SK-N-SH treated with all-trans-retinoic acid at 6 μM for 48 hours (cell line): ENCODE results near the gene SYNJ2.

ENCODE experiments used
- ATAC-seq: fragments of 200-7000 bp; cut with Tn5 transposase; 3 replicates; pipeline ENCODE4 v1.9.1; 2020; ENCODE audit warnings: mild to moderate bottlenecking, moderate library complexity
- ARNTL ChIP-seq: fragments of 450-650 bp; formaldehyde crosslinking; IDR thresholded peaks from 2 replicates; pipeline ENCODE4 v1.5.0; 2020; ENCODE audit warnings: low read depth, mild to moderate bottlenecking, moderate library complexity, borderline replicate concordance
- BACH2 ChIP-seq: fragments of 250-450 bp; sonication (Bioruptor Pico); IDR thresholded peaks from 2 replicates; pipeline ENCODE4 v1.9.0; 2021; ENCODE audit warnings: mild to moderate bottlenecking, borderline replicate concordance
- CSDC2 ChIP-seq: fragments of 250-450 bp; sonication (Bioruptor Pico); IDR thresholded peaks from 2 replicates; pipeline ENCODE4 v1.5.0; 2020; ENCODE audit warnings: mild to moderate bottlenecking, moderate library complexity
- ESRRG ChIP-seq: fragments of 250-450 bp; sonication (Bioruptor Pico); IDR thresholded peaks from 2 replicates; pipeline ENCODE4 v1.6.1; 2021; ENCODE audit warnings: mild to moderate bottlenecking
- ISL1 ChIP-seq: fragments of 250-450 bp; sonication (Bioruptor Pico); IDR thresholded peaks from 2 replicates; pipeline ENCODE4 v2.1.2; 2022; ENCODE audit warnings: mild to moderate bottlenecking, moderate library complexity
- OSR1 ChIP-seq: fragments of 250-450 bp; sonication (Bioruptor Pico); IDR thresholded peaks from 2 replicates; pipeline ENCODE4 v1.8.0; 2022; ENCODE audit warnings: moderate library complexity, mild to moderate bottlenecking, inconsistent platforms
- SNAI2 ChIP-seq: fragments of 250-450 bp; sonication (Bioruptor Pico); IDR thresholded peaks from 2 replicates; pipeline ENCODE4 v1.5.0; 2020; ENCODE audit warnings: mild to moderate bottlenecking, moderate library complexity
- ZFP3 ChIP-seq: fragments of 250-450 bp; sonication (Bioruptor Pico); IDR thresholded peaks from 2 replicates; pipeline ENCODE4 v1.5.0; 2020; ENCODE audit warnings: mild to moderate bottlenecking, moderate library complexity
- ZFP30 ChIP-seq: fragments of 450-650 bp; formaldehyde crosslinking; IDR thresholded peaks from 2 replicates; pipeline ENCODE4 v1.5.0; 2022; ENCODE audit warnings: mild to moderate bottlenecking, moderate library complexity
- ZNF565 ChIP-seq: fragments of 450-650 bp; formaldehyde crosslinking; conservative IDR thresholded peaks from 2 replicates; pipeline ENCODE4 v1.5.0; 2020; ENCODE audit warnings: low read depth, mild to moderate bottlenecking, moderate library complexity
- TF ChIP-seq, protein P1 (sequence below): fragments of 250-450 bp; sonication (Bioruptor Pico); IDR thresholded peaks from 2 replicates; pipeline ENCODE4 v1.5.1; 2020; ENCODE audit warnings: low read depth, mild to moderate bottlenecking, moderate library complexity
- TF ChIP-seq, protein P2 (sequence below): fragments of 250-450 bp; sonication (Bioruptor Pico); IDR thresholded peaks from 2 replicates; pipeline ENCODE4 v1.8.0; 2020; ENCODE audit warnings: mild to moderate bottlenecking, moderate library complexity, borderline replicate concordance
- TF ChIP-seq, protein P3 (sequence below): fragments of 250-450 bp; sonication (Bioruptor Pico); IDR thresholded peaks from 2 replicates; pipeline ENCODE4 v1.8.0; 2021; ENCODE audit warnings: low read depth, mild to moderate bottlenecking, moderate library complexity, borderline replicate concordance
- TF ChIP-seq, protein P4 (sequence below): fragments of 250-450 bp; sonication (Bioruptor Pico); IDR thresholded peaks from 2 replicates; pipeline ENCODE4 v1.5.0; 2020; ENCODE audit warnings: mild to moderate bottlenecking, moderate library complexity
- TF ChIP-seq, protein P5 (sequence below): fragments of 250-450 bp; sonication (Bioruptor Pico); IDR thresholded peaks from 2 replicates; pipeline ENCODE4 v1.5.1; 2021; ENCODE audit warnings: mild to moderate bottlenecking, moderate library complexity

Gene SYNJ2

DNA sequence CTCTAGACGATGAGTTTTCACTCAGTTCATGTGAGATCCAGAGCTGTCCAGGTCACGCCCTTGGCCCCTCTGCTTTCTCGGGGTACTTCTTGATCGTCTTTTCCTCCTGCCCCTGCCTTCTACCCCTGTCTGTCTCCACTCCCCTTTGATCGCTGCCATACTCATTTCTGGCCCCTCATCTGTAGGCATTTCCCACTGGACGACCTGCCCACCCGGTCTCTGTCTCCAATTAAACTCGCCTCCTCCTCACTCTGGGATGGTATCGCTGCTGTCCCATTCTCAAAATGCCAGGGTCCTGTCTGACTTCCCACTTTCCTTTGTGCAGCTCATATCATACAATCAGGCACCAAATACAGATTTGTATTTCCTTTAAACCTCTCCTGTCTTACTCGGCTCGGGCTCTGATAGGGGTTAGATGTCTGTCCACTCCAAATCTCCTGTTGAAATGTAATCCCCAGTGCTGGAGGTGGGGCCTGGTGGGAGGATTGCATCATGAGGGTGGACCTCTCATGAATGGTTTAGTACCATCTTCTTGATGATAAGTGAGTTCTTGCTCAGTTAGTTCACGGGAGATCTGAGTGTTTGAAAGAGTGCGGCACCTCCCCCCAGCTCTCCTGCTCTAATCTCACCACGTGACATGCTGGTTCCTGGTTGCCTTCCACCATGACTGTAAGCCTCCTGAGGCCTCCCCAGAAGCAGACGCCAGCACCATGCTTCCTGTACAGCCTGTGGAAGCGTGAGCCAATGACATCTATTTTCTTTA is 3.5 kb upstream of the SYNJ2 start:
- TF ChIP-seq CSDC2 (CRISPR knock-in tag) (no peak), ARNTL (CRISPR knock-in tag) (no peak), SNAI2 (CRISPR knock-in tag) (no peak), ISL1 (CRISPR knock-in tag) (no peak)
- TF ChIP-seq, protein P1, sequence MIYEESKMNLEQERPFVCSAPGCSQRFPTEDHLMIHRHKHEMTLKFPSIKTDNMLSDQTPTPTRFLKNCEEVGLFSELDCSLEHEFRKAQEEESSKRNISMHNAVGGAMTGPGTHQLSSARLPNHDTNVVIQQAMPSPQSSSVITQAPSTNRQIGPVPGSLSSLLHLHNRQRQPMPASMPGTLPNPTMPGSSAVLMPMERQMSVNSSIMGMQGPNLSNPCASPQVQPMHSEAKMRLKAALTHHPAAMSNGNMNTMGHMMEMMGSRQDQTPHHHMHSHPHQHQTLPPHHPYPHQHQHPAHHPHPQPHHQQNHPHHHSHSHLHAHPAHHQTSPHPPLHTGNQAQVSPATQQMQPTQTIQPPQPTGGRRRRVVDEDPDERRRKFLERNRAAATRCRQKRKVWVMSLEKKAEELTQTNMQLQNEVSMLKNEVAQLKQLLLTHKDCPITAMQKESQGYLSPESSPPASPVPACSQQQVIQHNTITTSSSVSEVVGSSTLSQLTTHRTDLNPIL (CRISPR knock-in tag), result no peak
- ATAC-seq, result no peak

DNA sequence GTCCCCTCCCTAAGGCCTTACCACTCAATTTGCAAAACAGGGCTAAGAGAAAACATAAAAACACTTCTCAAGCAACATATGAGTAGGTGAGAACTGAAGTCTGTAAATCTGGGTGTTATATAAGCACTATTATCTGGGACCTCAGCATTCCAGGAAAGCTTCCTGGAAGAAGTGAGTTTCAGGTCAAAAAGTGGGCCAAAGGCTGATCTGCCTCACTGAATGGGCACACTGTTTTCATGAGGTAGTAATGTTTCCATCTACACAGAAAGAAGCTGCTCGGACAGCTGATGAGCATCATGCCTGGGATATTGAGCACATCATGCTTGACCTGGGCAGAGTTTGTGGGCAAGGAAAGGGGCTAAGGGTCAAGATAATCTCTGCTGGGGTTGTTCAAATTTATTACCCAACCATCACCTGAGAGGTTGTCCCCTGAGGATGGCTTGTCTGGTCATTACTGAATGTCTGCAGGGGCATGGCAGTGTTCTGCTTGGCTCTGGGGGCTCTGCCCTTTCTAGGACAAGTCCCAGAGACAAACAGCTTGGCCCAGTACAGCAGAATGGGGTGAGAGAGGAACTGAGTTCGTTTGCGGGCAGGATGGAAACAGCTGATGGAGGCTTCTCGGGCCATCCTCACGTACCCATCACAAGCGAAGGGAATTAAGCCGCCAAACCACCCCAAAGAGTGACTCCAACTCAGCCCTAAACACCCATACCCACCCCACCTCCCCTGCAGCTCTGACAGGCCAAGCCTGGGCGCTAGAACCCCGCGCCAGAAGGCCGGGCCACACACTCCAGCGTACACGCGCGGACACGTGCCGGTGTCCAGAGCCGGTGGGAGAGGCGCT is 1.2 kb upstream of the SYNJ2 start:
- no peak for ATAC-seq

DNA sequence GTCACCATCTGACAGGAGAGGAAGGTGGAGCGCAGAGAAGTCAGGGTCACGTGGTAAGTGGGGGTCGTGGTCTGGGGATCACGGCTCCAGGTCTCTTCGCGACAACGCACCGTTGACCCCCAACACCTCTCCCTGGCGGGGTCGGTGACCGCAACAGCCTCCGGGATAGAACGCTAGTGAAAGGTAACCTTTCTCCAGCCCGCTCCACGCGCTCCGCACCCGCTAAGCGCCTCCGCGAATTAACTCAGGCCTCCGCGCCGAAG is 600 bp upstream of the SYNJ2 start:
- TF ChIP-seq, protein P2, sequence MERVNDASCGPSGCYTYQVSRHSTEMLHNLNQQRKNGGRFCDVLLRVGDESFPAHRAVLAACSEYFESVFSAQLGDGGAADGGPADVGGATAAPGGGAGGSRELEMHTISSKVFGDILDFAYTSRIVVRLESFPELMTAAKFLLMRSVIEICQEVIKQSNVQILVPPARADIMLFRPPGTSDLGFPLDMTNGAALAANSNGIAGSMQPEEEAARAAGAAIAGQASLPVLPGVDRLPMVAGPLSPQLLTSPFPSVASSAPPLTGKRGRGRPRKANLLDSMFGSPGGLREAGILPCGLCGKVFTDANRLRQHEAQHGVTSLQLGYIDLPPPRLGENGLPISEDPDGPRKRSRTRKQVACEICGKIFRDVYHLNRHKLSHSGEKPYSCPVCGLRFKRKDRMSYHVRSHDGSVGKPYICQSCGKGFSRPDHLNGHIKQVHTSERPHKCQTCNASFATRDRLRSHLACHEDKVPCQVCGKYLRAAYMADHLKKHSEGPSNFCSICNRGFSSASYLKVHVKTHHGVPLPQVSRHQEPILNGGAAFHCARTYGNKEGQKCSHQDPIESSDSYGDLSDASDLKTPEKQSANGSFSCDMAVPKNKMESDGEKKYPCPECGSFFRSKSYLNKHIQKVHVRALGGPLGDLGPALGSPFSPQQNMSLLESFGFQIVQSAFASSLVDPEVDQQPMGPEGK (CRISPR knock-in tag), result no peak
- TF ChIP-seq ISL1 (CRISPR knock-in tag), result no peak
- TF ChIP-seq SNAI2 (CRISPR knock-in tag), result no peak
- TF ChIP-seq OSR1 (CRISPR knock-in tag), result no peak
- no peak for TF ChIP-seq ZFP30 (CRISPR knock-in tag)
- ATAC-seq, result no peak

More for the DNA sequence above, 1.2 kb upstream of the SYNJ2 start:
- no peak for TF ChIP-seq ESRRG (CRISPR knock-in tag)

DNA sequence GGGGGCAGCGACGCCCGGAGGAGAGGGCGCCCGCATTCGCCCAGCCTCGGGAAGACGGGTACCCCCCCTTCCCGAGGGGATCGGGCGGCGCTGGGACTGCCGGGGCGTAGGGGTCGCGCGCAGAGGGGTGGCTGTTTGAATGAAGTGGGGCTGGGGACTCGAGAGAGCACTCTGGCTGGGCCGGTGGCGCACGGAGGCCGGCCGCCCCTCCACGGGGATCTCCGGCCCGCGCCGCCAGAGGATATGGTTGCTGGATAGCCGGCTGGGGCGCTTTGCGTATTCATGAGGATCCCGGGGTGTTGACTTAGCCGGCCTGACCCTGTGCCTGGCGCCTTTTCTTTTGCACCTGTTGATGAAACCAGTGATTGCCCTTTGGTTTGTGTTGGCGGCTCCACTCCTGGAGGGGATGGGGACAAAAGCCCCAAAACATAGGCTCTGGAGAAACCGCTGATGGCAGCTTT is 469 bp downstream of the SYNJ2 start:
- peak; percentile 50 for ATAC-seq
- TF ChIP-seq, protein P3, sequence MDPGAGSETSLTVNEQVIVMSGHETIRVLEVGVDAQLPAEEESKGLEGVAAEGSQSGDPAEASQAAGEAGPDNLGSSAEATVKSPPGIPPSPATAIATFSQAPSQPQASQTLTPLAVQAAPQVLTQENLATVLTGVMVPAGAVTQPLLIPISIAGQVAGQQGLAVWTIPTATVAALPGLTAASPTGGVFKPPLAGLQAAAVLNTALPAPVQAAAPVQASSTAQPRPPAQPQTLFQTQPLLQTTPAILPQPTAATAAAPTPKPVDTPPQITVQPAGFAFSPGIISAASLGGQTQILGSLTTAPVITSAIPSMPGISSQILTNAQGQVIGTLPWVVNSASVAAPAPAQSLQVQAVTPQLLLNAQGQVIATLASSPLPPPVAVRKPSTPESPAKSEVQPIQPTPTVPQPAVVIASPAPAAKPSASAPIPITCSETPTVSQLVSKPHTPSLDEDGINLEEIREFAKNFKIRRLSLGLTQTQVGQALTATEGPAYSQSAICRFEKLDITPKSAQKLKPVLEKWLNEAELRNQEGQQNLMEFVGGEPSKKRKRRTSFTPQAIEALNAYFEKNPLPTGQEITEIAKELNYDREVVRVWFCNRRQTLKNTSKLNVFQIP (CRISPR knock-in tag), result no peak
- TF ChIP-seq ZNF565 (CRISPR knock-in tag), result no peak
- TF ChIP-seq BACH2 (CRISPR knock-in tag), result no peak
- TF ChIP-seq, protein P2 (CRISPR knock-in tag), result no peak
- TF ChIP-seq ARNTL (CRISPR knock-in tag), result no peak
- TF ChIP-seq, protein P4, sequence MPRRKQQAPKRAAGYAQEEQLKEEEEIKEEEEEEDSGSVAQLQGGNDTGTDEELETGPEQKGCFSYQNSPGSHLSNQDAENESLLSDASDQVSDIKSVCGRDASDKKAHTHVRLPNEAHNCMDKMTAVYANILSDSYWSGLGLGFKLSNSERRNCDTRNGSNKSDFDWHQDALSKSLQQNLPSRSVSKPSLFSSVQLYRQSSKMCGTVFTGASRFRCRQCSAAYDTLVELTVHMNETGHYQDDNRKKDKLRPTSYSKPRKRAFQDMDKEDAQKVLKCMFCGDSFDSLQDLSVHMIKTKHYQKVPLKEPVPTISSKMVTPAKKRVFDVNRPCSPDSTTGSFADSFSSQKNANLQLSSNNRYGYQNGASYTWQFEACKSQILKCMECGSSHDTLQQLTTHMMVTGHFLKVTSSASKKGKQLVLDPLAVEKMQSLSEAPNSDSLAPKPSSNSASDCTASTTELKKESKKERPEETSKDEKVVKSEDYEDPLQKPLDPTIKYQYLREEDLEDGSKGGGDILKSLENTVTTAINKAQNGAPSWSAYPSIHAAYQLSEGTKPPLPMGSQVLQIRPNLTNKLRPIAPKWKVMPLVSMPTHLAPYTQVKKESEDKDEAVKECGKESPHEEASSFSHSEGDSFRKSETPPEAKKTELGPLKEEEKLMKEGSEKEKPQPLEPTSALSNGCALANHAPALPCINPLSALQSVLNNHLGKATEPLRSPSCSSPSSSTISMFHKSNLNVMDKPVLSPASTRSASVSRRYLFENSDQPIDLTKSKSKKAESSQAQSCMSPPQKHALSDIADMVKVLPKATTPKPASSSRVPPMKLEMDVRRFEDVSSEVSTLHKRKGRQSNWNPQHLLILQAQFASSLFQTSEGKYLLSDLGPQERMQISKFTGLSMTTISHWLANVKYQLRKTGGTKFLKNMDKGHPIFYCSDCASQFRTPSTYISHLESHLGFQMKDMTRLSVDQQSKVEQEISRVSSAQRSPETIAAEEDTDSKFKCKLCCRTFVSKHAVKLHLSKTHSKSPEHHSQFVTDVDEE (CRISPR knock-in tag), result no peak
- TF ChIP-seq, protein P5, sequence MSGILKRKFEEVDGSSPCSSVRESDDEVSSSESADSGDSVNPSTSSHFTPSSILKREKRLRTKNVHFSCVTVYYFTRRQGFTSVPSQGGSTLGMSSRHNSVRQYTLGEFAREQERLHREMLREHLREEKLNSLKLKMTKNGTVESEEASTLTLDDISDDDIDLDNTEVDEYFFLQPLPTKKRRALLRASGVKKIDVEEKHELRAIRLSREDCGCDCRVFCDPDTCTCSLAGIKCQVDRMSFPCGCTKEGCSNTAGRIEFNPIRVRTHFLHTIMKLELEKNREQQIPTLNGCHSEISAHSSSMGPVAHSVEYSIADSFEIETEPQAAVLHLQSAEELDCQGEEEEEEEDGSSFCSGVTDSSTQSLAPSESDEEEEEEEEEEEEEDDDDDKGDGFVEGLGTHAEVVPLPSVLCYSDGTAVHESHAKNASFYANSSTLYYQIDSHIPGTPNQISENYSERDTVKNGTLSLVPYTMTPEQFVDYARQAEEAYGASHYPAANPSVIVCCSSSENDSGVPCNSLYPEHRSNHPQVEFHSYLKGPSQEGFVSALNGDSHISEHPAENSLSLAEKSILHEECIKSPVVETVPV, result no peak
- TF ChIP-seq SNAI2 (CRISPR knock-in tag), result no peak
- no peak for TF ChIP-seq ZFP3 (CRISPR knock-in tag)
- TF ChIP-seq ESRRG (CRISPR knock-in tag), result no peak
